RWPE1 (cell line): ENCODE measurements around the gene HGFAC.
A peak's percentile ranks its signal among the peaks of the same experiment; 100 is the strongest.

Experiments used
- CTCF ChIA-PET: fragments of 350-600 bp; sonication (Branson Sonifier 250); formaldehyde crosslinking; extraction: SDS; loops from one replicate; lab custom pipeline; 2021; lab: Yijun Ruan, JAX
- POLR2A ChIA-PET: fragments of 400-600 bp; formaldehyde crosslinking; extraction: SDS; loops from one replicate; lab custom pipeline; 2020; ENCODE audit warnings: antibody characterized with exemption; ENCODE audit not compliant: low non-redundant PET; lab: Yijun Ruan, JAX
- DNase-seq: peaks from one replicate; pipeline ENCODE4 v3.0.0; 2012; ENCODE audit warnings: low spot score
- H3K27ac ChIP-seq: fragments of 450-650 bp; 2 replicates; pipeline ENCODE4 v1.5.1; 2017
- CTCF ChIP-seq: fragments of 450-650 bp; conservative IDR thresholded peaks from 2 replicates; pipeline ENCODE4 v1.5.1; 2017; ENCODE audit warnings: low read depth, mild to moderate bottlenecking

Gene HGFAC

GRCh38 chr4:3476341-3476747 is 34.6 kb downstream of the HGFAC start:
- ChIA-PET CTCF (interaction anchor here (0.7 kb wide), 1 partner anchor 130 kb away, joined by 3 read pairs; no protein-coding TSS in a partner anchor), POLR2A (no interaction called here)
- DNase-seq, result no peak
- TF ChIP-seq CTCF, result no peak
- H3K27ac ChIP-seq, result no peak overlapping the region

- ChIA-PET POLR2A (no interaction called here), CTCF (interaction anchor here (0.7 kb wide), 1 partner anchor 131 kb away, joined by 3 read pairs; no protein-coding TSS in a partner anchor)
- H3K27ac ChIP-seq, result no peak overlapping the region
- DNase-seq, result no peak
- TF ChIP-seq CTCF, result no peak
Observed at GRCh38 chr4:3476936-3477749, 35.4 kb downstream of the HGFAC start.

GRCh38 chr4:3477750-3478430 is 36.1 kb downstream of the HGFAC start:
- CTCF ChIA-PET, result no interaction called here
- POLR2A ChIA-PET, result no interaction called here
- DNase-seq, result no peak
- H3K27ac ChIP-seq, result no peak overlapping the region
- no peak for TF ChIP-seq CTCF

- DNase-seq, result no peak
- TF ChIP-seq CTCF, result no peak
- CTCF ChIA-PET, result interaction anchor here (0.7 to 1.1 kb wide), 3 partner anchors 35 to 39 kb away, joined by 3 to 8 read pairs (median 3); no protein-coding TSS in a partner anchor
- POLR2A ChIA-PET, result no interaction called here
- H3K27ac ChIP-seq, result no peak overlapping the region
Observed at GRCh38 chr4:3478446-3479357, 36.9 kb downstream of the HGFAC start.

- CTCF ChIA-PET, result interaction anchor here (0.6 to 1.9 kb wide), 5 partner anchors 35 to 133 kb away, joined by 3 to 8 read pairs (median 5); no protein-coding TSS in a partner anchor
- POLR2A ChIA-PET, result no interaction called here
- no peak for TF ChIP-seq CTCF
Observed at GRCh38 chr4:3479358-3480101, 37.8 kb downstream of the HGFAC start.

More at GRCh38 chr4:3479358-3480101, 37.8 kb downstream of the HGFAC start:
- H3K27ac ChIP-seq, result peak overlapping the region; percentile 16; the same call in 1 of the 2 replicates
- DNase-seq, result no peak
